GM19193 (cell line): Measurements from ENCODE around the gene TMEM219.

ENCODE experiments used
- POLR2A ChIP-seq: IDR thresholded peaks from 4 replicates; pipeline ENCODE4 v1.6.1; 2011; ENCODE audit not compliant: insufficient read depth, insufficient read length; ENCODE audit errors: extremely low read depth

Gene TMEM219

GRCh38 chr16:29973384-29974246 is 11.7 kb downstream of the TMEM219 start, which contains the start of gene TAOK2:
TSS of gene TAOK2 (plus strand) at chr16:29973868. CDS start at chr16:29977773, 3,905 bp downstream.
- peak; percentile 85 for TF ChIP-seq POLR2A

DNA sequence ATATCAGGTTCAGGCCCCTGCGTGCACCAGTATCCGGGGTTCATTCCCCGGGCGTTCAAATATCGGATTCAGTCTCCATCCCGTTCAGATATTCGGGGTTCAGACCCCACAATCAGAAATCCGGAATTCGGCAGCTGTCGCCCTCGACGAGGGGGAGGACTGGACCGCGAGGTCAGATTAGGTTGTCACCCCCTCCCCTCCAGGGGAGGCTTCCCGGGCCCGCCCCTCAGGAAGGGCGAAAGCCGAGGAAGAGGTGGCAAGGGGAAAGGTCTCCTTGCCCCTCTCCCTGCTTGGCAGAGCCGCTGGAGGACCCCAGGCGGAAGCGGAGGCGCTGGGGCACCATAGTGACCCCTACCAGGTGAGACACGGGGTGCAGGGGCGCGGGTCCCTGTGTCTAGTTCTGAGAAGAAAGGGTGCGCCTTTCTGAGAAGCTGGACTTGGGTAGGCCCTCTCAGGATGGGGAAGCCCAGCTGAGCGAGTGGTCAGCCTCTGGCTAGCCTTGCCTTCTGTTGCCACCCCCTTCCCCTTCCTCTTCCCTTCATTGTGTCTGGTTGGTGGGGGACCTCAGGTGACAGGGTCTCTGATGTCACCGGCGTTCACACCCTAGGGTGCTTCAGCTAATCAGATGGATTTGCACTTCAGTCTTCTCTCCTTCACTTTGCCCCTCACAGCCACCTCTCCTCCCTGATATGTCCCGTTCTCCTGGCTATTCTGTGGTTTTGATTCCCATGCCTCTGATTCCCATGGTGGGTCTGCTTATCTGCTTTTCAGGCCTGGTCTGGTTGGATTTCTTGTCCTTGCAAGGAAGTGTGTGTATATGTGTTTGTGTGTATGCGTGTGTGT is 12.6 kb downstream of the TMEM219 start:
- no peak for TF ChIP-seq POLR2A

- TF ChIP-seq POLR2A, result no peak
These were observed 13.3 kb downstream of the TMEM219 start for GRCh38 chr16:29975134-29975538.

DNA sequence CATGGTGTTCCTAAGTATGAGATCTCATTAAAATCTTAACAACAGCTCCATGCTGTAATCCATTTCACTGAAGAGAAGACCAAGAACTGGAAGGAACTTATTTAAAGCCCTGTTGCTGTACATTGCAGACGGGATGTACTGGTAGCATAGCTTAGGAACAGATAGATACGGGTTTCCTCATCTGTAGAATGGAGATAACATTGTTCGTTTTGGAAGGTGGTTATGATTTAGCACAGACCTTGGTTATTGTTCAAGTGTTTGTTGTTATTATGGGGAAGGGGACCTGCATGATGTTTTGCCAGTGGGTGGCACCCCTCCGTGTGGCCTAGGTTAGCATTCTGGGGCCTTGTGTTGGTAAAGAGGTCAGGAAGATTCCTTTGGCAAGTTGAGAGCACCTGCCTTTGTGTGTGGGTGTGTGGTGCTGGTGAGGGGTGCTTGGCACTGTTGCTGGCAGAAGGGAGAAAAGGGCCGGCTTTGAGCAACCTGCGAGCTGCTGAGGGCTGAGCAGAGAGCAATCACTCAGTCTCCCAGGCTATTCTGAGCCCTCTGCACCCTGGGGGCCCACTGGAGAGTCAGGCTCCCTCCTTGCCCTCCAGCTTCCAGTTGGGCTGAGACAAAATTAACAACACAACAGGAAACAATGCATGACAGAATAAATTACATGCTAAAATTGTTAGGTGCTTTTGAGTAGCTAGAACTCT is 14.1 kb downstream of the TMEM219 start:
- TF ChIP-seq POLR2A, result no peak

DNA sequence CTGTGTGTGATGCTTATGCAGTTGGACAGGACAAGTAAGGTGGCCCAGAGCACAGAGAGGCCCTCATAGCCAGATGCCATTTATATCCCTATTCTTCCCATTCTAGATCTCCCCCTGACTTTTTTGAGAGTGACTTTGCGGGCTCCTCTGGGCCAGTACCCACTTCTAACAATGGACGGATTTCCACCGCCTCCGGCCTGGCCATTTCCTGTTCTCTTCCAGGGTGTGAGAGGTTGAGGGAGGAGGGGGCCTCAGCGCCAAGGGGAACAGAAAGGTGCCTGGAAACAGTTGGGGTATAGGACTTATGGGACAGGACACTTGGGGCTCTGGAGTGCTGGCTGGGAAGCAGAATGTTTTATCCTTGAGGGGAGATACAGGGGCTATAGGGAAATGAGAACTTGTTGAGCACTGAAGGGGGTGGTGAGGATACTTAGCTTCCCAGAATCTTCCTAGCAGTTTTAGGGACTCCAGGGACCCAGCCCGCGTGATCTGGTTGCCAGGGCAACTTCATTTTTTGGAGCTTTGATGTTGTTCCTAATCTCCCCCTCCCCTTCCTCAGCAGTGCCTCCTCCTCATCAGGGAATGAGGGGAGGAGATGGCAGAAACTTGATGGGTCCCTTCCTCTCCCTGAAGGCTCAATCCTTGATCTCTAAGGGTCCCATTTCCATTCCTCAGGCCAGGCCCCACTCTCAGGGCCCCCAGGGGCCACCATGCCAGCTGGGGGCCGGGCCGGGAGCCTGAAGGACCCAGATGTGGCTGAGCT is 15.4 kb downstream of the TMEM219 start:
- TF ChIP-seq POLR2A, result no peak

GRCh38 chr16:29978081-29978480 is 16.2 kb downstream of the TMEM219 start:
- no peak for TF ChIP-seq POLR2A

DNA sequence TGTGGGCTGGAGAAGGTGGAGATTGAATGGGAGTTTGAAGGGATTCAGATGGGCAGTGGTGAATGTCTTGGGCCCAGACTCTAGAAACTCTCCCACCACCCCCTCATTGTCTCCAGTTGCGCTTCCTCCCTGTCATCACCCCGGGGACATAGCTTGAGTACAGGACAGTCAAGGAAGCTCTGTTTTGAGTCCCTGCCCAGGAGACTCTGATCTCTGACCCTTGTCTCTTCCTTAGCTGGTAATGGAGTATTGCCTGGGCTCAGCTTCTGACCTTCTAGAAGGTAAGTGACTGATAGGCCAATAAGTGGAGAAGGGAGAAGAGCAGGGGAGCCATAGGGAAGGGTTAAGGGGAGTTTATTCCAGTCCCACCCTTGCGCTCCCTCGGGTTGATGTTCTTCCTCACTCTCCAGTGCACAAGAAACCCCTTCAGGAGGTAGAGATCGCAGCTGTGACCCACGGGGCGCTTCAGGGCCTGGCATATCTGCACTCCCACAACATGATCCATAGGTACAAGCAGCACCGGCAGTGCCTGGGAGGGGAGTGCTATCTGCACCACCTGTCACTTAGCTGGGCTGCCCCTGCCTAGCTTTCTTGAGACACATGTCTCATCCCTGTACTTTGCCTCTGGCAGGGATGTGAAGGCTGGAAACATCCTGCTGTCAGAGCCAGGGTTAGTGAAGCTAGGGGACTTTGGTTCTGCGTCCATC is 16.8 kb downstream of the TMEM219 start:
- no peak for TF ChIP-seq POLR2A

- no peak for TF ChIP-seq POLR2A
These were observed 20.9 kb downstream of the TMEM219 start for GRCh38 chr16:29982560-29983419.

- no peak for TF ChIP-seq POLR2A
These were observed 21.7 kb downstream of the TMEM219 start for GRCh38 chr16:29983420-29984136.

- TF ChIP-seq POLR2A, result no peak
These were observed 22.4 kb downstream of the TMEM219 start for GRCh38 chr16:29984137-29984763.

GRCh38 chr16:29984764-29985147 is 22.9 kb downstream of the TMEM219 start:
- no peak for TF ChIP-seq POLR2A
